GM19238 (cell line): Measurements from ENCODE around the gene RTTN.
"Not testable (repeated sequence)": the region's sequence is repeated elsewhere in the genome, so short reads cannot be mapped to it uniquely, and the experiment has no call there.

Source experiments
- DNase-seq: peaks from one replicate; pipeline ENCODE4 v3.0.0; 2011; ENCODE audit warnings: low spot score; ENCODE audit not compliant: insufficient read length

Gene RTTN

GRCh38 chr18:69980982-69981804 lies 224.3 kb downstream of the RTTN start:
- DNase-seq: no peak

- no peak for DNase-seq
Measured at GRCh38 chr18:69980509-69980908, 225.0 kb downstream of the RTTN start.

DNA sequence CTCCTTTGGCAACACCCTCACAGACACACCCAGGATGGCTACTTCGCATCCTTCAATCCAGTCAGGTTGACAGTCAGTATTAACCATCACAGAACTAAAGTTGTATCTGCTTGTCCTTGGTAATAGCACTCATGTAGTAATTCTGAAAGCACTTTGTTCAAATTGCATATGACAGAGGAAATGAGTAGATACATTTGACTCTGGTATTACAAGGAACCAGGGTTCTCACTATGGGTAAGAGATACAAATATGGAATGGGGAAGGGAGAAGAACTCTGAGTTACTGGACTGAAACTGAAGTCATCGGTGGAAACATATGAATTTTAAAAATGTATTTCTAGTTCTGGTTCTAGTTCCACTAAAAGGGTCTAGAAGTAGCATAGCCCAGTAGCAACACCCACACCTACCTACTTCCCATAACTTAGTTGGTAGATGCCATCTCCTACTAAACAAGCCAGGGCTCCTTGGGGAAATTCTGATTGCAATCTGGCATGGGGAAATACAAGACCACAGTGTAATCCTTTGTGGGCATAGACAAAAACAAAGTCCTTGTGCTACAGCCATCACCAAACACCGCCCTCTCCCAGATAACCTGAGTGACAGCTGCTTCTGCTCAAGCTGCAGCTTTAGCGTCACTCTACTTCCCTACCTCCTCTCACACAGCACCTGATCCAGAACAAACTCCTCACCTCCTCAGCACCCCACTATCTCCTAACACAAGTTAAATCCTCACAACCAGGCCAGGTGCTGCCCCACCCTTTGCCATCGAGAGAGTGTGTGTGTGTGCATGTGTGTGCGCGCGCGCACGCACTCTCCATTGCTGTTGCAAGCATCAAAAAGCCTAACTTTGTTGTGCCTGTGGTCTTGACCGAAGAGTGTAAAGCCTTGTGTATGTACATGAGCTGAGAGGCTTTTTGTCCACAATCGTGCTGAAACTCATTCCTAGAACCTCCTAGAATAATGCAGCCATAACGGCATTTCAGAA lies 226.5 kb downstream of the RTTN start:
- no peak for DNase-seq

GRCh38 chr18:69975294-69975693 lies 230.2 kb downstream of the RTTN start:
- DNase-seq: not testable (repeated sequence)

GRCh38 chr18:69974365-69974764 lies 231.1 kb downstream of the RTTN start:
- no peak for DNase-seq

GRCh38 chr18:69969491-69969890 lies 236.0 kb downstream of the RTTN start:
- DNase-seq: no peak

DNA sequence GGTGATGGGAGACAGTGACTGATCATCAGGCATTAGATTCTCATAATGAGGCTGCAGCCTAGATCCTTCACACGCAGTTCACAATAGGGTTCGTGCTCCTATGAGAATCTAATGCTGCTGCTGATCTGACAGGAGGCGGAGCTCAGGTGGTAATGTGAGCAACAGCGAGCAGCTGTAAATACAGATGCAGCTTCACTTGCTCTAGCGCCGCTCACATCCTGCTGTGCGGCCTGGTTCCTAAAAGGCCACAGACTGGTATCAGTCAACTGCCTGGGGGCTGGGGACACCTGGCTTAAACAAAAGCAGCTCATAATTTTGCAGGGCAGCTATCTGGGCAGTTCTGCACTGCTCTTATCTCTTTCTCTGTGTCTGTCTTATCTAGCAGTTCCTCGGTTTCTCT lies 237.4 kb downstream of the RTTN start:
- DNase-seq: no peak

DNA sequence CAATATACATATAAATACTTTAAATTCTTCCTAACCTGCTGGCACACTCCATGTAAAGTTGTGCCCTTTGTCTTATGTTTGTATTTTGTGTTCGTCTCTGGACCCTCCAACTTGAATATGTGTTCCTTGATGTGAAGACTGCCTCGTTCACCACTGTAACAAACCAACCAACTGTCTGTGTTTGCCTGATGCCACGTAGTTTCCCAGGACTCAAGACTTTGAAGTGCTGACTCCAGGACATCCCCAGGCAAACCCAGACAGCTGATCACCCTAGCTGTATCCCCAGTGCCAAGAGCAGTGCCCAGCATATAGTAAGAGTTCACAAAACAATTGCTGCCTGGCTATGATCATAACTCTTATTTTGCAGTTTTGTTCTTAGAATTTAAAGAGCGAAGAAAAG lies 242.3 kb downstream of the RTTN start:
- DNase-seq: no peak

DNA sequence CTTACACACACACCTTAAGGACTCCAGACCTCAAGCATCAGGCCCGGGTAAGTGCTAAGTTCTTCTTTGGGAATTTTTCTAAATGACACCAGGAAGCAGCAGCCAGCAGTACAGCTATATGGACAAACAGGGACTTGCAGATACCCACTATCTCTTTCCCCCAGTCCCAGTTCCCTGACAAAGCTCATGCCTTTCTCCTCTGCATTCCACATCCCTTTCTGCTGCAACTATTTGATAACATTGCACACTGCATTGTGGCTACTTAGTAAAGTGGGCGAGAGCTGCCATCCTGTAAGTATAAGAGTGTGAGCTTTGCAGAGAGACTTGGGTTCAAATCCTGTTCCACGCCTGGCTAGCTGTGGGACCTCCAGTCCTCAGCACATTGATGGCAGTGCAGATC lies 243.8 kb downstream of the RTTN start:
- DNase-seq: no peak

- no peak for DNase-seq
Measured at GRCh38 chr18:69958422-69958821, 247.1 kb downstream of the RTTN start.

GRCh38 chr18:69957747-69958146 lies 247.7 kb downstream of the RTTN start:
- DNase-seq: no peak

GRCh38 chr18:69956665-69957620 lies 248.5 kb downstream of the RTTN start:
- DNase-seq: no peak

- no peak for DNase-seq
Measured at GRCh38 chr18:69956057-69956456, 249.4 kb downstream of the RTTN start.

- DNase-seq: no peak
Measured at GRCh38 chr18:69954719-69955480, 250.6 kb downstream of the RTTN start.

- DNase-seq: no peak
Measured at GRCh38 chr18:69953191-69953590, 252.3 kb downstream of the RTTN start.
